ENCODE results near the gene BPIFA2.
"Not testable (repeated sequence)": the region's sequence is repeated elsewhere in the genome, so short reads cannot be mapped to it uniquely, and the experiment has no call there.

The BPIFA2 gene

DNA sequence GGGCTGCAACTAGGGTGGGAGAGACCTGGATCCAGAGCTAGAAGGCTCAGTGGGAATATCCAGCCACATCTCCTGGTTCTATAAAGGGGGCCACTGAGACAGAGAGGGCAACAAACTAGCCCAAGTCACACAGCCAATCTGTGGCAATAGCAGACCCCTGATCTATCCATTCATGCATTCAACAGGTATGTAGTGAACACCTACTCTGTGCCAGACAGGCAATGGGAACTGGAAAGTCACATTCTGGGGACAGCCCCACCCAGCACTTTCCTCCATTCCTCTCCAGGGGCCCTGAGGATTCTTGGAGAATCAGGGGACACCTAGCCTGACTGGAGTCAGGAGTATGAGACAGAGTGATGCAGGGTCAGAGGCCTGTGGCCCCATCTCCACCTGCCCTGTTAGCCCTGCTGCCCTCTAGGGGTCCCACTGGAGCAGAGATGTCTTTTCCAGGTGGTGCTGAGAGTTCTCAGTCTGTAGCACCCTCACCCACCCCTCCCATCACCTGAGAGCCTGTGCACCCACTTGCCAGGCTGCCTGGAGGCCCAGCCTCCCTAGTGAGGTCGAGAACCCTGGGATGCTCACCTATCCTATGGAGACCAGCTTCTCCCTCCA, 13.6 kb downstream of the BPIFA2 start:
- ChIA-PET POLR2A (no interaction called here), CTCF (no interaction called here)
- H3K4me1 ChIP-seq (ENCODE audit: control extremely low read depth in 1 of 4, control insufficient read depth in 4 of 4, insufficient read depth in 4 of 4, low read length in 3 of 4): no peaks in the 10 kb centered on the region
- peaks cover 0 to 3% (median 0%) of the 10 kb centered on the region in 5 experiments for H3K27me3 ChIP-seq (replicated peaks in 2 of 5; ENCODE audit: control insufficient read depth in 4 of 5, insufficient read depth in 5 of 5, low read length in 4 of 5)
- no peak overlapping the region for H3K27ac ChIP-seq (ENCODE audit: insufficient read depth in 1 of 2, low read depth in 1 of 2, low read length in 2 of 2, poor library complexity in 1 of 2, severe bottlenecking in 2 of 2)
- DNase-seq: no peak
- H3K36me3 ChIP-seq (ENCODE audit: control insufficient read depth in 4 of 4, insufficient read depth in 4 of 4, low read length in 3 of 4): no peaks in the 10 kb centered on the region
- H3K9me3 ChIP-seq (ENCODE audit: control extremely low read depth in 1 of 5, control insufficient read depth in 4 of 5, insufficient read depth in 2 of 5, low read depth in 1 of 5, low read length in 4 of 5): peaks cover 0 to 2% (median 0%) of the 10 kb centered on the region in 5 experiments
- WGBS (ENCODE audit: insufficient coverage): no CpG with 5 or more reads among the region's 1 CpG
- no peak overlapping the region for H3K4me3 ChIP-seq (ENCODE audit: control insufficient read depth in 1 of 7, extremely low read depth in 1 of 7, insufficient read depth in 4 of 7, low read depth in 2 of 7, low read length in 6 of 7)

DNA sequence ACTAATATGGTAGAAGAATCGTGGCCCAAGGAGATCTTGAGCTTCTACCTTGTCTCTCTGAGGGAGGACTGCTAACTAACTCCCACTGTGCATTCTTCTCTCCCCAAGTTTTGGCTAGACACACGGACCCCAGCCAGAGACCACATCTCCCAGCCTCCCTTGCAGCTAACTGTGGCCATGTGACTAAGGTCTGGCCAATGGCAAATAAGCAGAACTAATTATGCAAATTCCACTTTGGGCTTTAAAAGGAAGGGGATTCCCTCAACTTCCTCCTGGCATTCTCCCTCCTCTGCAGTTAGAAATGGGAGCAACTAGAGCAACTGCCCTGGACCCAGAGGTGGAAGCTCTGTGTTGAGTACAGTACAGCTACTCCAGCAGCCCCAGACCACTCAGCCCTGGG, 15.4 kb downstream of the BPIFA2 start:
- 87% methylated on average over 2 of the region's 2 CpGs for WGBS (ENCODE audit: insufficient coverage)
- H3K36me3 ChIP-seq (ENCODE audit: control insufficient read depth in 4 of 4, insufficient read depth in 4 of 4, low read length in 3 of 4): no peaks in the 10 kb centered on the region
- POLR2A ChIA-PET: no interaction called here
- H3K27ac ChIP-seq (ENCODE audit: insufficient read depth in 1 of 2, low read depth in 1 of 2, low read length in 2 of 2, poor library complexity in 1 of 2, severe bottlenecking in 2 of 2): no peak overlapping the region
- H3K4me3 ChIP-seq (ENCODE audit: control insufficient read depth in 1 of 7, extremely low read depth in 1 of 7, insufficient read depth in 4 of 7, low read depth in 2 of 7, low read length in 6 of 7): no peak overlapping the region
- CTCF ChIA-PET: interaction anchor here (1.6 kb wide), 1 partner anchor 24 kb away, joined by 3 read pairs; no protein-coding TSS in a partner anchor
- DNase-seq: no peak
- H3K4me1 ChIP-seq (ENCODE audit: control extremely low read depth in 1 of 4, control insufficient read depth in 4 of 4, insufficient read depth in 4 of 4, low read length in 3 of 4): no peaks in the 10 kb centered on the region
- H3K9me3 ChIP-seq (ENCODE audit: control extremely low read depth in 1 of 5, control insufficient read depth in 4 of 5, insufficient read depth in 2 of 5, low read depth in 1 of 5, low read length in 4 of 5): peaks cover 0 to 2% (median 0%) of the 10 kb centered on the region in 5 experiments
- no peaks in the 10 kb centered on the region for H3K27me3 ChIP-seq (replicated peaks in 2 of 5; ENCODE audit: control insufficient read depth in 4 of 5, insufficient read depth in 5 of 5, low read length in 4 of 5)

DNA sequence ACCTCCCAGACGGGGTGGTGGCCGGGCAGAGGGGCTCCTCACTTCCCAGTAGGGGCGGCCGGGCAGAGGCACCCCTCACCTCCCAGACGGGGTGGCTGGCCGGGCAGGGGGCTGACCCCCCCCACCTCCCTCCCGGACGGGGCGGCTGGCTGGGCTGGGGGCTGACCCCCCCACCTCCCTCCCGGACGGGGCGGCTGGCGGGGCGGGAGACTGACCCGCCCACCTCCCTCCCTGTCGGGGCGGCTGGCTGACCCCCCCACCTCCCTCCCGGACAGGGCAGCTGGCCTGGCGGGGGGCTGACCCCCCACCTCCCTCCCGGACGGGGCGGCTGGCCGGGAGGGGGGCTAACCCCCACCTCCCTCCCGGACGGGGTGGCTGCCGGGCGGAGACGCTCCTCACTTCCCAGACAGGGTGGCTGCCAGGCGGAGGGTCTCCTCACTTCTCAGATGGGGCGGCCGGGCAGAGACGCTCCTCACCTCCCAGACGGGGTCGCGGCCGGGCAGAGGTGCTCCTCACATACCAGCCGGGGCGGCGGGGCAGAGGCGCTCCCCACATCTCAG, 17.2 kb downstream of the BPIFA2 start:
- H3K4me1 ChIP-seq (ENCODE audit: control extremely low read depth in 1 of 4, control insufficient read depth in 4 of 4, insufficient read depth in 4 of 4, low read length in 3 of 4); CTCF ChIA-PET; H3K9me3 ChIP-seq (ENCODE audit: control extremely low read depth in 1 of 5, control insufficient read depth in 4 of 5, insufficient read depth in 2 of 5, low read depth in 1 of 5, low read length in 4 of 5); POLR2A ChIA-PET; DNase-seq; H3K36me3 ChIP-seq (ENCODE audit: control insufficient read depth in 4 of 4, insufficient read depth in 4 of 4, low read length in 3 of 4); H3K27me3 ChIP-seq (replicated peaks in 2 of 5; ENCODE audit: control insufficient read depth in 4 of 5, insufficient read depth in 5 of 5, low read length in 4 of 5); H3K4me3 ChIP-seq (ENCODE audit: control insufficient read depth in 1 of 7, extremely low read depth in 1 of 7, insufficient read depth in 4 of 7, low read depth in 2 of 7, low read length in 6 of 7); H3K27ac ChIP-seq (ENCODE audit: insufficient read depth in 1 of 2, low read depth in 1 of 2, low read length in 2 of 2, poor library complexity in 1 of 2, severe bottlenecking in 2 of 2): not testable (repeated sequence)
- 85% methylated on average over 4 of the region's 40 CpGs for WGBS (ENCODE audit: insufficient coverage)

DNA sequence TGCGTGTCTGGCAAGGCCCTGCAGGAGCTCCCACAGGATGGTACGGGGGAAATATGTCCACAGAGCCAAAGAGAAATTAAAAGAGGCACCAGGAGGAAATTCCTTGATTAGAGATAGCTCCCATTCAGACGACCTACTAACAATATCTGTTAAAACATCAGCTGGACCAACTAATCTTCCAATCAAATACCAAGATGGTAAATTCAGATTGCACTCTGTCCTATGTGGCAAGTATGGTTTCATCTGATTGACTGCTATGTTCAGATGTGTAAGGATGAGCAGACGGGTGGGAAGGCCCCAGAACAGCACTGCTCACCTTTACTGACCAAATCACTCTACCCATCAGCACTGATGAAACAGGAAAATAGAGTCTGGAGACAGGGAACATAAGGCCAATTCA, 19.5 kb downstream of the BPIFA2 start:
- Histone ChIP-seq H3K4me1 (ENCODE audit: control extremely low read depth in 1 of 4, control insufficient read depth in 4 of 4, insufficient read depth in 4 of 4, low read length in 3 of 4) (no peaks in the 10 kb centered on the region), H3K36me3 (ENCODE audit: control insufficient read depth in 4 of 4, insufficient read depth in 4 of 4, low read length in 3 of 4) (no peaks in the 10 kb centered on the region), H3K27me3 (replicated peaks in 2 of 5; ENCODE audit: control insufficient read depth in 4 of 5, insufficient read depth in 5 of 5, low read length in 4 of 5) (peaks cover 0 to 5% (median 0%) of the 10 kb centered on the region in 5 experiments), H3K27ac (ENCODE audit: insufficient read depth in 1 of 2, low read depth in 1 of 2, low read length in 2 of 2, poor library complexity in 1 of 2, severe bottlenecking in 2 of 2) (no peak overlapping the region), H3K9me3 (ENCODE audit: control extremely low read depth in 1 of 5, control insufficient read depth in 4 of 5, insufficient read depth in 2 of 5, low read depth in 1 of 5, low read length in 4 of 5) (peaks cover 0 to 2% (median 0%) of the 10 kb centered on the region in 5 experiments), H3K4me3 (ENCODE audit: control insufficient read depth in 1 of 7, extremely low read depth in 1 of 7, insufficient read depth in 4 of 7, low read depth in 2 of 7, low read length in 6 of 7) (no peak overlapping the region)
- POLR2A ChIA-PET: interaction anchor here (0.7 kb wide), 1 partner anchor 29 kb away, joined by 3 read pairs; no protein-coding TSS in a partner anchor
- DNase-seq: no peak
- WGBS (ENCODE audit: insufficient coverage): 94% methylated on average over 2 of the region's 4 CpGs
- CTCF ChIA-PET: no interaction called here

DNA sequence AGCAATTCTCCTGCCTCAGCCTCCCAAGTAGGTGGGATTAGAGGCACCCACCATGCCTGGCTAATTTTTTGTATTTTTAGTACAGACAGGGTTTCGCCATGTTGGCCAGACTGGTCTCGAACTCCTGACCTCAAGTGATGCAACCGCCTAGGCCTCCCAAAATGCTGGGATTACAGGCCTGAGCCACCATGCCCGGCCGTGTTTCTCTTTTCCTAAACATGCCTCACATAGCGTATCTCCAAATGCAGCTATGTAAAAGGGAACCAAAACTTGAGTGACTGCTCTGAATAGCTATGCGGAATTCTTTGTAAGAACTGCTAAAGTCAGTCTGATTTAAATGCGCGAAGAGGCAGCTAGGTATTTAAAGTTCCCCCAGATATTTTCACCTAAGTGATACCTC, 20.5 kb downstream of the BPIFA2 start:
- CTCF ChIA-PET: no interaction called here
- Histone ChIP-seq H3K36me3 (ENCODE audit: control insufficient read depth in 4 of 4, insufficient read depth in 4 of 4, low read length in 3 of 4) (no peaks in the 10 kb centered on the region), H3K27me3 (replicated peaks in 2 of 5; ENCODE audit: control insufficient read depth in 4 of 5, insufficient read depth in 5 of 5, low read length in 4 of 5) (peaks cover 0 to 5% (median 3%) of the 10 kb centered on the region in 5 experiments), H3K4me3 (ENCODE audit: control insufficient read depth in 1 of 7, extremely low read depth in 1 of 7, insufficient read depth in 4 of 7, low read depth in 2 of 7, low read length in 6 of 7) (no peak overlapping the region), H3K27ac (ENCODE audit: insufficient read depth in 1 of 2, low read depth in 1 of 2, low read length in 2 of 2, poor library complexity in 1 of 2, severe bottlenecking in 2 of 2) (no peak overlapping the region), H3K4me1 (ENCODE audit: control extremely low read depth in 1 of 4, control insufficient read depth in 4 of 4, insufficient read depth in 4 of 4, low read length in 3 of 4) (no peaks in the 10 kb centered on the region), H3K9me3 (ENCODE audit: control extremely low read depth in 1 of 5, control insufficient read depth in 4 of 5, insufficient read depth in 2 of 5, low read depth in 1 of 5, low read length in 4 of 5) (peaks cover 0 to under 1% (median 0%) of the 10 kb centered on the region in 5 experiments)
- WGBS (ENCODE audit: insufficient coverage): 96% methylated on average over 9 of the region's 9 CpGs
- no peak for DNase-seq
- POLR2A ChIA-PET: no interaction called here

DNA sequence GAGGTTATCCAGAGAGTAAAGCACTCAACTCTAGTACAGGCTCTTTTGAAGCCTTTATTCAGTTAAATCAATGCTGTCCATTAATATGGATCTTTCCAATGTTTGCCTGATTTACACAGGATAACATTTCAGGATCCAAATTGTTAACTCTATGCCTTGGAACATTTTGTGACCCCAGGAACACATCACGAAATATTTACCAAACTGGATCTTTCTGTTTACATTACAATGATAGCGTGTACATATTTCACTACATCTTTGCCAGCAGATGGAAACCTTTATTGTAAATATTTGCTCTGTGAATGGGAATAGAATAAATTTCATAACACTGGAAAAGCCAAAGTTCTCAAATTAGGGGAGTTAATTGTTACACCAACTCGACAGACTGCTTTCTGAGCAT, 23.5 kb downstream of the BPIFA2 start:
- ChIA-PET CTCF (no interaction called here), POLR2A (interaction anchor here (0.5 kb wide), 1 partner anchor 143 kb away, joined by 3 read pairs; no protein-coding TSS in a partner anchor)
- Histone ChIP-seq H3K4me1 (ENCODE audit: control extremely low read depth in 1 of 4, control insufficient read depth in 4 of 4, insufficient read depth in 4 of 4, low read length in 3 of 4) (no peaks in the 10 kb centered on the region), H3K27me3 (replicated peaks in 2 of 5; ENCODE audit: control insufficient read depth in 4 of 5, insufficient read depth in 5 of 5, low read length in 4 of 5) (peaks cover 0 to 8% (median 4%) of the 10 kb centered on the region in 5 experiments), H3K27ac (ENCODE audit: insufficient read depth in 1 of 2, low read depth in 1 of 2, low read length in 2 of 2, poor library complexity in 1 of 2, severe bottlenecking in 2 of 2) (no peak overlapping the region), H3K36me3 (ENCODE audit: control insufficient read depth in 4 of 4, insufficient read depth in 4 of 4, low read length in 3 of 4) (no peaks in the 10 kb centered on the region), H3K4me3 (ENCODE audit: control insufficient read depth in 1 of 7, extremely low read depth in 1 of 7, insufficient read depth in 4 of 7, low read depth in 2 of 7, low read length in 6 of 7) (no peak overlapping the region), H3K9me3 (ENCODE audit: control extremely low read depth in 1 of 5, control insufficient read depth in 4 of 5, insufficient read depth in 2 of 5, low read depth in 1 of 5, low read length in 4 of 5) (no peaks in the 10 kb centered on the region)
- WGBS (ENCODE audit: insufficient coverage): 80% methylated on average over 1 of the region's 3 CpGs
- no peak for DNase-seq

DNA sequence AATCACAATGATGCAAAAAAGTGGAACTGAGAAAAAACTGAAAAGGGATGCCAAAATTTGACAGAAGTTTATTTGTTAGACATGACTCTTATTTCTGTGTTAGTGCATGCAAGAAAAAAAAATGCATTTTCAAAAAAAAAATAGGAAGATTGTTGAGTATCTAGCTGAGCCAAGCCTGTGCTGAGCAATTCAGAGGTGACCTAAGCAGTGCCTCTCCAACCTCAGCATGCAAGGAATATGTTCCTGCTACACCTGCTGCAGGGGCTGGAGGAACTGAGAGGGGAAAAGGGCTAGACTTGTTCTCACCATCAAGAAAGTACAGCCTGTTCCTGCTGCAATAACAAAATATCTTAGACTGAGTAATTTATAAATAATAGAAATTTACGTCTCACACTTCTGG, 24.0 kb downstream of the BPIFA2 start:
- Histone ChIP-seq H3K4me3 (ENCODE audit: control insufficient read depth in 1 of 7, extremely low read depth in 1 of 7, insufficient read depth in 4 of 7, low read depth in 2 of 7, low read length in 6 of 7) (no peak overlapping the region), H3K4me1 (ENCODE audit: control extremely low read depth in 1 of 4, control insufficient read depth in 4 of 4, insufficient read depth in 4 of 4, low read length in 3 of 4) (no peaks in the 10 kb centered on the region), H3K27me3 (replicated peaks in 2 of 5; ENCODE audit: control insufficient read depth in 4 of 5, insufficient read depth in 5 of 5, low read length in 4 of 5) (peaks cover 0 to 8% (median 4%) of the 10 kb centered on the region in 5 experiments), H3K9me3 (ENCODE audit: control extremely low read depth in 1 of 5, control insufficient read depth in 4 of 5, insufficient read depth in 2 of 5, low read depth in 1 of 5, low read length in 4 of 5) (no peaks in the 10 kb centered on the region), H3K36me3 (ENCODE audit: control insufficient read depth in 4 of 4, insufficient read depth in 4 of 4, low read length in 3 of 4) (no peaks in the 10 kb centered on the region), H3K27ac (ENCODE audit: insufficient read depth in 1 of 2, low read depth in 1 of 2, low read length in 2 of 2, poor library complexity in 1 of 2, severe bottlenecking in 2 of 2) (no peak overlapping the region)
- ChIA-PET CTCF (no interaction called here), POLR2A (interaction anchor here (0.5 kb wide), 1 partner anchor 144 kb away, joined by 3 read pairs; no protein-coding TSS in a partner anchor)
- DNase-seq: no peak
- WGBS (ENCODE audit: insufficient coverage): no CpG with 5 or more reads among the region's 1 CpG

Data from common myeloid progenitor, CD34-positive (primary cell).